ENCODE measurements around the gene EIF4G1.

The EIF4G1 gene

DNA sequence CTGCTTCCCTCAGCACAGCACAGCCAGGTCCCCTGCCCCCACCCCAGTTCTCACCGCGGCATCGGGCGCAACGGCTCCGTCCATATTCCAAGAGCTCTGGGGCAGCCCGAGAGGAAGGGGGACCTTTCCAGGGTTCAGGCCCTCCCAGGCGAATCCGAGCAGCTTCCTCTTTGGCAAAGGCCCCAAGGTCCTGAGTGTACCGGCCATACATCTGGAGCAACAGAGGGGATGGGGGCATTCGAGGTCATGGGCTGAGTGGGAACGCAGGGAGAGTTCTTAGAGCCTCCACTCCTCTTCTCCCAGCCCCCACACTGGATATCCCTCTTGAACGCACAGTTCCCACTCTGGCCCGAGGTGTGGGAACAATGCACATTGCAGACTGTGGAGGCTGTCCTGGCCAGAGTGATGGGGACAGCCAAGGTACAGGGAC is 44.5 kb downstream of the EIF4G1 start:
- Histone ChIP-seq H3K9me3 (ENCODE audit: control extremely low read depth in 1 of 5, control insufficient read depth in 4 of 5, insufficient read depth in 2 of 5, low read depth in 1 of 5, low read length in 4 of 5) (no peaks in the 10 kb centered on the region), H3K27me3 (replicated peaks in 2 of 5; ENCODE audit: control insufficient read depth in 4 of 5, insufficient read depth in 5 of 5, low read length in 4 of 5) (peaks cover 0 to 3% (median 0%) of the 10 kb centered on the region in 5 experiments), H3K36me3 (ENCODE audit: control insufficient read depth in 4 of 4, insufficient read depth in 4 of 4, low read length in 3 of 4) (peaks cover 0 to 2% (median 0%) of the 10 kb centered on the region in 4 experiments), H3K4me1 (ENCODE audit: control extremely low read depth in 1 of 4, control insufficient read depth in 4 of 4, insufficient read depth in 4 of 4, low read length in 3 of 4) (peaks cover 0 to 29% (median 24%) of the 10 kb centered on the region in 4 experiments), H3K27ac (ENCODE audit: insufficient read depth in 1 of 2, low read depth in 1 of 2, low read length in 2 of 2, poor library complexity in 1 of 2, severe bottlenecking in 2 of 2) (no peak overlapping the region), H3K4me3 (ENCODE audit: control insufficient read depth in 1 of 7, extremely low read depth in 1 of 7, insufficient read depth in 4 of 7, low read depth in 2 of 7, low read length in 6 of 7) (no peak overlapping the region)
- no peak for DNase-seq
- ChIA-PET POLR2A (no interaction called here), CTCF (interaction anchor here (1.2 to 3.3 kb wide), 5 partner anchors 8 to 183 kb away, joined by 3 to 13 read pairs (median 11); no protein-coding TSS in a partner anchor)
- 98% methylated on average over 13 of the region's 14 CpGs for WGBS (ENCODE audit: insufficient coverage)

DNA sequence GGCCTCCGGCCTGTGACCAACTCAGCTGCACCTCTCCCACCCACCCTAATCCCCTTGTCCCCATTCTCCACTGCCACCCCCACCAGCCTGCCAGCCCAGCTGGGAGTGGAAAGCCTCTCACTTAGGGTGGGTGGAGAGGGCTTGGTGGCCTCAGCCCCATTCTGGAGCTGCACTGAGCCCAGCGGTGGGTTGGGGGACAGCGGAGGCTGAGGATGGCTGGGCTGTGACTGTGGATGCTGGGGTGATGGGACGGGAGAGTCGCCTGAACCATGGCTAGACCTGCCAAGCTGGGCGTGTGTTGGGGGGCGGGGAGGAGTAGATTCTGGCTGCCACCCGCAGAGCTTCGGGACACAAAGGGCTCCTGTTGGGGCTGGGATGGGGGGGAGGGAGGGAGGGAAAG is 45.2 kb downstream of the EIF4G1 start:
- no peak overlapping the region for H3K4me3 ChIP-seq (ENCODE audit: control insufficient read depth in 1 of 7, extremely low read depth in 1 of 7, insufficient read depth in 4 of 7, low read depth in 2 of 7, low read length in 6 of 7)
- ChIA-PET CTCF (interaction anchor here (0.5 to 3.3 kb wide), 6 partner anchors 9 to 806 kb away, joined by 3 to 13 read pairs (median 4); no protein-coding TSS in a partner anchor), POLR2A (no interaction called here)
- H3K9me3 ChIP-seq (ENCODE audit: control extremely low read depth in 1 of 5, control insufficient read depth in 4 of 5, insufficient read depth in 2 of 5, low read depth in 1 of 5, low read length in 4 of 5), result no peaks in the 10 kb centered on the region
- 92% methylated on average over 7 of the region's 9 CpGs for WGBS (ENCODE audit: insufficient coverage)
- H3K4me1 ChIP-seq (ENCODE audit: control extremely low read depth in 1 of 4, control insufficient read depth in 4 of 4, insufficient read depth in 4 of 4, low read length in 3 of 4), result peaks cover 0 to 33% (median 29%) of the 10 kb centered on the region in 4 experiments
- DNase-seq, result no peak
- H3K27ac ChIP-seq (ENCODE audit: insufficient read depth in 1 of 2, low read depth in 1 of 2, low read length in 2 of 2, poor library complexity in 1 of 2, severe bottlenecking in 2 of 2), result no peak overlapping the region
- peaks cover 0 to 3% (median 0%) of the 10 kb centered on the region in 5 experiments for H3K27me3 ChIP-seq (replicated peaks in 2 of 5; ENCODE audit: control insufficient read depth in 4 of 5, insufficient read depth in 5 of 5, low read length in 4 of 5)
- peaks cover 0 to 3% (median 2%) of the 10 kb centered on the region in 4 experiments for H3K36me3 ChIP-seq (ENCODE audit: control insufficient read depth in 4 of 4, insufficient read depth in 4 of 4, low read length in 3 of 4)

DNA sequence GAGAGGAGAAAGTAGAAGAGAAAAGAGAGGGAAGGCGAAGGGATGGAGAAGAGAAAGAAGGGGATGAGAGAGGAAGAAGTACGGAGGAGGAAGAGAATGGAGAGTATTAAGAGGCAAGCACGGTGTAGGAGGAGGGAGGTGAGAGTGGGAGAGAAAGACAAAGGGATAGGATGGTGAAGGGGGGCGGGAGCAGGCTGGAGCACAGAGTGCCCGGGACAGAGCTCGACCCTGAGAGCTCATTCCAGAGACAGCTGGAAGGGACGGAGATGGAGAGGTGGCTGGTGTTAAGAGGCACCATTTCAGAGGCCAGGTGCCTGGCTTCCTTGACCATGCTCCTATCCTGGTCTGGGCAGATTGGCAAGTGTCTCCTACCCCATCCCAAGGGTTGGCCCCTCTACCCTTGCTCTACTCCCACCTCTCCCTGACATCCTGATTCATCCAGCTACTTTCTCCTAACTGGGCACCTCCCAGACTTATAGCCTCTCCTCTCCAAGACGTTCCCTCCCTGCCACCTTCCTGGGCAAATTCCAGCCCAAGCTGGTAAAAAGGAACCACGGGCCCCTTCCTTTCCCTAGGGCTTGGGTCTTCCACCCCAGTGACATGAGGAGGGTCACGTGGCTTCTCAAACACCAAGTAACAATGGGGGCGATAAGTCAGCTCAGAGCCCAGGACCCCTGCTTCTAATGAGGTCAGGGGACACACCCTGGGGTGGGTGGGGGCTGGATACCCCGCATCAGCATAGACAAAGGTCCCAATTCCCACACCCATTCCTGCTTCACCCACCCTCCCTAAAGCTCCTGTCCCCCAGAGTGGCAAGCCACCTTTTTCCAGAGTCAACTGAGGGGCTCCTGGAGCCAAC is 45.9 kb downstream of the EIF4G1 start:
- no peaks in the 10 kb centered on the region for H3K9me3 ChIP-seq (ENCODE audit: control extremely low read depth in 1 of 5, control insufficient read depth in 4 of 5, insufficient read depth in 2 of 5, low read depth in 1 of 5, low read length in 4 of 5)
- peaks cover 0 to 33% (median 31%) of the 10 kb centered on the region in 4 experiments for H3K4me1 ChIP-seq (ENCODE audit: control extremely low read depth in 1 of 4, control insufficient read depth in 4 of 4, insufficient read depth in 4 of 4, low read length in 3 of 4)
- peaks cover 0 to 9% (median 5%) of the 10 kb centered on the region in 4 experiments for H3K36me3 ChIP-seq (ENCODE audit: control insufficient read depth in 4 of 4, insufficient read depth in 4 of 4, low read length in 3 of 4)
- H3K27ac ChIP-seq (ENCODE audit: insufficient read depth in 1 of 2, low read depth in 1 of 2, low read length in 2 of 2, poor library complexity in 1 of 2, severe bottlenecking in 2 of 2), result no peak overlapping the region
- 89% methylated on average over 10 of the region's 12 CpGs for WGBS (ENCODE audit: insufficient coverage)
- H3K27me3 ChIP-seq (replicated peaks in 2 of 5; ENCODE audit: control insufficient read depth in 4 of 5, insufficient read depth in 5 of 5, low read length in 4 of 5), result peaks cover 0 to 3% (median 0%) of the 10 kb centered on the region in 5 experiments
- H3K4me3 ChIP-seq (ENCODE audit: control insufficient read depth in 1 of 7, extremely low read depth in 1 of 7, insufficient read depth in 4 of 7, low read depth in 2 of 7, low read length in 6 of 7), result peak overlapping the region in 3 of 7 experiments; percentile 74 to 92 (median 87)
- ChIA-PET POLR2A (no interaction called here), CTCF (interaction anchor here (0.5 to 3.3 kb wide), 7 partner anchors 8 to 341 kb away, joined by 3 to 13 read pairs (median 4); no protein-coding TSS in a partner anchor)
- DNase-seq, result no peak

DNA sequence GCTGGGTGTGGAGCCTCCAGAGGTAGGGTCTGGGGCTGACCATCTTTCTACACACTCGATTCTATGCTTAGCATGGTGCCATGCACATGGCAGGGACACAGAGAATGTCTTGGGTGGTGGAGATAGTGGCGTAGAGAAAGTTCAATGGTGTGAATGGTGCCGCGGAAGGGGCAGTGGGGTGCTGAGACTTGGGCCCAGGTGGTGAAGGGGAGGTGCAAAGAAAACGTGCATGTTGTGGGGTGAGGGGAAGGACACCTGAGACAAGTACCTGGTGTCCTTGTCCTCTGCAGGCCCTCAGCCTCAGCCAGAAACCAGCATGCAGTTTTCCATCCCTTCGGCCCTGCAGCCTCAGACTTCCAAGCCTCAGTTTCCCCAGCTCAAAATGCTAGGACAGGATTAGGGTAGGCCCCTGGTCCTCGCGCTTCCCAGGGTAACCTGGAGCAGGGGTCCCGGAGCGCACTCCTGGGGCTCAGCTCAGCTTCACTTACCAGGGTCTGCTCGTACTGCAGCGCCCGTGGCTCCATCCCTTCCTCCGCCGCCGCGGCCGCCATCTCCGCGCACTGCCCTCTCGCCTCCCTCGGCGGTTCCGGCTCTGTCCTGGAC is 46.6 kb downstream of the EIF4G1 start:
- H3K36me3 ChIP-seq (ENCODE audit: control insufficient read depth in 4 of 4, insufficient read depth in 4 of 4, low read length in 3 of 4), result peaks cover 2 to 11% (median 7%) of the 10 kb centered on the region in 4 experiments
- no peak overlapping the region for H3K27ac ChIP-seq (ENCODE audit: insufficient read depth in 1 of 2, low read depth in 1 of 2, low read length in 2 of 2, poor library complexity in 1 of 2, severe bottlenecking in 2 of 2)
- no peaks in the 10 kb centered on the region for H3K9me3 ChIP-seq (ENCODE audit: control extremely low read depth in 1 of 5, control insufficient read depth in 4 of 5, insufficient read depth in 2 of 5, low read depth in 1 of 5, low read length in 4 of 5)
- CTCF ChIA-PET, result interaction anchor here (0.5 to 3.3 kb wide), 5 partner anchors 9 to 342 kb away, joined by 3 to 13 read pairs (median 4); no protein-coding TSS in a partner anchor
- peak overlapping the region; percentile 54 to 92 (median 74) for H3K4me3 ChIP-seq (ENCODE audit: control insufficient read depth in 1 of 7, extremely low read depth in 1 of 7, insufficient read depth in 4 of 7, low read depth in 2 of 7, low read length in 6 of 7)
- H3K27me3 ChIP-seq (replicated peaks in 2 of 5; ENCODE audit: control insufficient read depth in 4 of 5, insufficient read depth in 5 of 5, low read length in 4 of 5), result peaks cover 0 to 3% (median 0%) of the 10 kb centered on the region in 5 experiments
- WGBS (ENCODE audit: insufficient coverage), result 13% methylated on average over 23 of the region's 24 CpGs
- no peak for DNase-seq
- POLR2A ChIA-PET, result interaction anchor here (0.7 kb wide), 1 partner anchor 349 kb away, joined by 3 read pairs; no protein-coding TSS in a partner anchor
- peaks cover 0 to 33% (median 31%) of the 10 kb centered on the region in 4 experiments for H3K4me1 ChIP-seq (ENCODE audit: control extremely low read depth in 1 of 4, control insufficient read depth in 4 of 4, insufficient read depth in 4 of 4, low read length in 3 of 4)

DNA sequence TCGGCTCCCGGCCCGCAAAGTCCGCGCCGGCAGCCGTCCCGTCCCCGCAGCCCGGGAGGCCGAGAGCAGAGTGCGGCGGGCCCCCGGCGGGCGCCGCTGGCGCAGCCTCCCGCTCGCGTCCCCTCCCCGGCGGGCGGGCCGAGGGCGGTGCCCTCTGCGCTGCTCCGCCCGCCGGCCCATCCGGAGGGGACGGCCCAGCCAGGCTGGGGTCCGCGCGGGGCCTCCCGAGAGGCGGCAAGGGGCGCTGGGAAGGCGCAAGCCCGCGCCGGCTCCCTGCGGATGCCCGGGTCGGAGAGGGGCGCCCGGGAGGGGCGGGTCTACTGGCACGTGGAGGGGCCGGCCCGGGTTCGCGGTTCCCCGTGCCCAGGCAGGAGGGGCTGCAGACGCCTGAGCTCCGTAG is 47.1 kb downstream of the EIF4G1 start, which contains the start of the genes CLCN2 and POLR2H:
CLCN2 (minus strand) TSS at position 74 of the 400 bp plus-strand sequence. CDS start 126 bp downstream, outside the sequence.
POLR2H (plus strand) TSS at position 179 of the 400 bp plus-strand sequence. CDS start 1,783 bp downstream, outside the sequence.
- Histone ChIP-seq H3K27me3 (replicated peaks in 2 of 5; ENCODE audit: control insufficient read depth in 4 of 5, insufficient read depth in 5 of 5, low read length in 4 of 5) (peaks cover 0 to 3% (median 0%) of the 10 kb centered on the region in 5 experiments), H3K9me3 (ENCODE audit: control extremely low read depth in 1 of 5, control insufficient read depth in 4 of 5, insufficient read depth in 2 of 5, low read depth in 1 of 5, low read length in 4 of 5) (no peaks in the 10 kb centered on the region), H3K27ac (ENCODE audit: insufficient read depth in 1 of 2, low read depth in 1 of 2, low read length in 2 of 2, poor library complexity in 1 of 2, severe bottlenecking in 2 of 2) (peak within 1 kb of the TSS in 1 of 2 experiments; percentile 77), H3K36me3 (ENCODE audit: control insufficient read depth in 4 of 4, insufficient read depth in 4 of 4, low read length in 3 of 4) (peaks cover 2 to 14% (median 8%) of the 10 kb centered on the region in 4 experiments), H3K4me3 (ENCODE audit: control insufficient read depth in 1 of 7, extremely low read depth in 1 of 7, insufficient read depth in 4 of 7, low read depth in 2 of 7, low read length in 6 of 7) (peak within 1 kb of the TSS; percentile 54 to 92 (median 74)), H3K4me1 (ENCODE audit: control extremely low read depth in 1 of 4, control insufficient read depth in 4 of 4, insufficient read depth in 4 of 4, low read length in 3 of 4) (peaks cover 0 to 33% (median 31%) of the 10 kb centered on the region in 4 experiments)
- WGBS (ENCODE audit: insufficient coverage), result 0% methylated on average over 42 of the region's 56 CpGs
- POLR2A ChIA-PET, result interaction anchor here (0.7 kb wide), 1 partner anchor 349 kb away, joined by 3 read pairs; no protein-coding TSS in a partner anchor
- CTCF ChIA-PET, result interaction anchor here (0.6 to 3.3 kb wide), 5 partner anchors 8 to 180 kb away, joined by 3 to 13 read pairs (median 9); no protein-coding TSS in a partner anchor
- DNase-seq, result no peak

DNA sequence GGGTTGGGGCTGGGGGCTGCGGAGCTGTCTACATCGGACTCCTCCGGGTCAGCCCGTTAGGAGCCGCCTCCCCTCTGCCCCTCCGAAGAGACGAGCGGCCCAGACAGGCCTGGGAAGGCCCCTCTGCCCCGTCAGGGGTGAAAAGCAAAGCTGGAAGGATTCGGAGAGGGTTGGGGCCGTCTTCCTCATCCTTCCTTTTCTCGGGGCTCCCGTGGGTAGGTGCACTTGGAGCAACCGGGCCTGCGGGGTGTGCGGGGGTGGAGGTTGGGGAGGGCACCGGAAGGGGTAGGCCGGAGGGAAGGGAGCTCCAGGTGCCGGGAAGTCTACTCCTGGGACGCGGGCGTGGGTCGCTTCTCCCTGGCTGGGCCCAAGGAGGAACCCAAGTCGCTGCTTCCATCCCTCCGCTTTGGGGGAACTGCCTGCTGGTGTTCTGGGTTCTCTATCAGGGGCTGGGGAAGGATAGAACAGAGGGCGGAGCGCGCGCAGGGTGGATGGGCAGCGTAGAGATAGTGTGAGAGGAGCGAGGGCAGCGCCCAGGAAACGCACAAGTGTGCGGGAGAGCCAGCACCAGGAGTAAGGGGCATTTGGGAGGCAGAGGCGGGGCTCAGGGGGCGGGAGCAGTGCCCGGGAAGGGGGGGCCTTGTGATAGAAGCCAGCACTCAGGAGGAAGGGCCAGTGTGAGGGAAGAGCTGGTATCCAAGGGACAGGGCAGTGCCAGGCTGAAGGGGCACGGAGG is 47.7 kb downstream of the EIF4G1 start:
- Histone ChIP-seq H3K27me3 (replicated peaks in 2 of 5; ENCODE audit: control insufficient read depth in 4 of 5, insufficient read depth in 5 of 5, low read length in 4 of 5) (peaks cover 0 to 3% (median 0%) of the 10 kb centered on the region in 5 experiments), H3K4me3 (ENCODE audit: control insufficient read depth in 1 of 7, extremely low read depth in 1 of 7, insufficient read depth in 4 of 7, low read depth in 2 of 7, low read length in 6 of 7) (peak overlapping the region; percentile 54 to 92 (median 74)), H3K36me3 (ENCODE audit: control insufficient read depth in 4 of 4, insufficient read depth in 4 of 4, low read length in 3 of 4) (peaks cover 4 to 18% (median 12%) of the 10 kb centered on the region in 4 experiments), H3K9me3 (ENCODE audit: control extremely low read depth in 1 of 5, control insufficient read depth in 4 of 5, insufficient read depth in 2 of 5, low read depth in 1 of 5, low read length in 4 of 5) (no peaks in the 10 kb centered on the region), H3K27ac (ENCODE audit: insufficient read depth in 1 of 2, low read depth in 1 of 2, low read length in 2 of 2, poor library complexity in 1 of 2, severe bottlenecking in 2 of 2) (peak overlapping the region in 1 of 2 experiments; percentile 77), H3K4me1 (ENCODE audit: control extremely low read depth in 1 of 4, control insufficient read depth in 4 of 4, insufficient read depth in 4 of 4, low read length in 3 of 4) (peaks cover 0 to 33% (median 31%) of the 10 kb centered on the region in 4 experiments)
- DNase-seq, result peak; percentile 24 to 66 (median 55)
- 0% methylated on average over 34 of the region's 38 CpGs for WGBS (ENCODE audit: insufficient coverage)
- CTCF ChIA-PET, result interaction anchor here (0.6 to 3.3 kb wide), 8 partner anchors 8 to 179 kb away, joined by 3 to 13 read pairs (median 4); no protein-coding TSS in a partner anchor
- POLR2A ChIA-PET, result interaction anchor here (0.6 to 0.7 kb wide), 2 partner anchors 46 to 348 kb away, joined by 3 read pairs; no protein-coding TSS in a partner anchor
